Measurements from ENCODE around the gene ADH1C.
"Not testable (repeated sequence)": the region's sequence is repeated elsewhere in the genome, so short reads cannot be mapped to it uniquely, and the experiment has no call there.

Gene ADH1C

DNA sequence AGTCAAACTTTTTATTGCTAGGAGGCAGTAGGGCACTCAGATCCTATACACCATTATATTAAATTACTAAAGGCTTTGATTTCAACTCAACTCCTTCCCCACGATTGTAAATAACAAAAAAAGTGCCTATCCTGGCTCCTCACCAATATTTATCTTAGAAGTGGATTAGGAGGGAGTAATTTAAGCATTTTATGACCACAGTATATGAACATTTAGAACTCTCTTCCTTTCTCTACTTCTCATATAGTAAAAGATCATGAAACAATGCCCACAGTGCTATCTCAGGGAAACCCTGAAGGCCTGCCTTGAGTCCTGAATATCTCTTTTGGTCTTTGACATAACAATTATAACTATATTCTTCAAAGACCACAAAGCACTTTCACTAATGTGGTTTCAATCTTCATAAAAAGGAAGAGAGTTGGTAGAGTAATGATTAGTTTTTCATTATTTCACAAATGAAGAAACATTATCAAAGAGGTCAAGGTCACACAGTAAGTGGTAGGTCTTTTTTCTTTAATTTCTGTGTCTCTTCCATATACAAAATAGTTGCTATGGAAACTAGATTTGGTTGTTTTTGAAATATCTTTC lies 29.1 kb upstream of the ADH1C start:
- no peaks in the 10 kb centered on the region for H3K27me3 ChIP-seq
- H3K9me3 ChIP-seq: no peaks in the 10 kb centered on the region
- no peaks in the 10 kb centered on the region for H3K36me3 ChIP-seq
- DNase-seq: no peak
- peaks cover 0 to 44% (median 4%) of the 10 kb centered on the region in 4 donors for H3K4me1 ChIP-seq
- H3K27ac ChIP-seq: peak overlapping the region; percentile 81 to 85
- TF ChIP-seq, protein P1, sequence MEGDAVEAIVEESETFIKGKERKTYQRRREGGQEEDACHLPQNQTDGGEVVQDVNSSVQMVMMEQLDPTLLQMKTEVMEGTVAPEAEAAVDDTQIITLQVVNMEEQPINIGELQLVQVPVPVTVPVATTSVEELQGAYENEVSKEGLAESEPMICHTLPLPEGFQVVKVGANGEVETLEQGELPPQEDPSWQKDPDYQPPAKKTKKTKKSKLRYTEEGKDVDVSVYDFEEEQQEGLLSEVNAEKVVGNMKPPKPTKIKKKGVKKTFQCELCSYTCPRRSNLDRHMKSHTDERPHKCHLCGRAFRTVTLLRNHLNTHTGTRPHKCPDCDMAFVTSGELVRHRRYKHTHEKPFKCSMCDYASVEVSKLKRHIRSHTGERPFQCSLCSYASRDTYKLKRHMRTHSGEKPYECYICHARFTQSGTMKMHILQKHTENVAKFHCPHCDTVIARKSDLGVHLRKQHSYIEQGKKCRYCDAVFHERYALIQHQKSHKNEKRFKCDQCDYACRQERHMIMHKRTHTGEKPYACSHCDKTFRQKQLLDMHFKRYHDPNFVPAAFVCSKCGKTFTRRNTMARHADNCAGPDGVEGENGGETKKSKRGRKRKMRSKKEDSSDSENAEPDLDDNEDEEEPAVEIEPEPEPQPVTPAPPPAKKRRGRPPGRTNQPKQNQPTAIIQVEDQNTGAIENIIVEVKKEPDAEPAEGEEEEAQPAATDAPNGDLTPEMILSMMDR (IDR thresholded peaks at IDR 0.05): no peak
- H3K4me3 ChIP-seq: no peak overlapping the region
- intact Hi-C loops (cut with DNase I; ENCODE audit: low total_unique reads): loop anchor here (10.0 kb wide), 1 partner anchor 57 kb away; the partner anchor contains the start of gene ADH1B

GRCh38 chr4:99379571-99379970 lies 27.0 kb upstream of the ADH1C start:
- H3K27ac ChIP-seq: no peak overlapping the region
- peaks cover 0 to 40% (median 4%) of the 10 kb centered on the region in 4 donors for H3K4me1 ChIP-seq
- no peak overlapping the region for H3K4me3 ChIP-seq
- H3K9me3 ChIP-seq: no peaks in the 10 kb centered on the region
- no peaks in the 10 kb centered on the region for H3K36me3 ChIP-seq
- TF ChIP-seq, protein P1 (IDR thresholded peaks at IDR 0.05): no peak
- intact Hi-C loops (cut with DNase I; ENCODE audit: low total_unique reads): no loop called here
- no peak for DNase-seq
- no peaks in the 10 kb centered on the region for H3K27me3 ChIP-seq

DNA sequence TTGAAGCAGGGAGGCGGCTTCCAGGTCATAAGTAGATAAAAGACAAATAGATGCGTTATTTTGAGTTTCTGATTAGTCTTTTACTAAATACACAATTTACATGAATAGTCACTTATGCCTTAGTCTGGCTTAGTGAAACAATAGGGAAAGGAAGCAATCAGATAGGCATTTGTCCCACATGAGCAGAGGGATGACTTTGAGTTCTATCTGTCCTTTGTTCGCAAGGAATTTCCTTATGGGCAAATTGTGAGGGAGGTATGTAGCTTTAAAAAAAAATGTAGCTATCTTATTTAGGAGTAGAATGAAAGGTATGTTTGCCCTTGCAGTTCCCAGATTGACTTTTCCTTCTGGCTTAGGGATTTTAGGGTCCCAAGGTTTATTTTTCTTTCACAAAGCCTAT lies 26.3 kb upstream of the ADH1C start:
- intact Hi-C loops (cut with DNase I; ENCODE audit: low total_unique reads): no loop called here
- Histone ChIP-seq H3K27ac (no peak overlapping the region), H3K9me3 (no peaks in the 10 kb centered on the region), H3K4me1 (peaks cover 0 to 35% (median 4%) of the 10 kb centered on the region in 4 donors), H3K36me3 (no peaks in the 10 kb centered on the region), H3K4me3 (no peak overlapping the region), H3K27me3 (no peaks in the 10 kb centered on the region)
- no peak for DNase-seq
- TF ChIP-seq, protein P1 (IDR thresholded peaks at IDR 0.05): no peak

- H3K27ac ChIP-seq; H3K9me3 ChIP-seq; H3K27me3 ChIP-seq; DNase-seq; intact Hi-C loops (cut with DNase I; ENCODE audit: low total_unique reads); H3K4me3 ChIP-seq; H3K36me3 ChIP-seq: not testable (repeated sequence)
- H3K4me1 ChIP-seq: peaks cover 0 to 20% (median 0%) of the 10 kb centered on the region in 4 donors
Measured at GRCh38 chr4:99377341-99377740, 24.8 kb upstream of the ADH1C start.

GRCh38 chr4:99372464-99372863 lies 19.9 kb upstream of the ADH1C start:
- H3K4me3 ChIP-seq; intact Hi-C loops (cut with DNase I; ENCODE audit: low total_unique reads); H3K4me1 ChIP-seq; H3K36me3 ChIP-seq; H3K27me3 ChIP-seq; DNase-seq; H3K27ac ChIP-seq; H3K9me3 ChIP-seq: not testable (repeated sequence)

DNA sequence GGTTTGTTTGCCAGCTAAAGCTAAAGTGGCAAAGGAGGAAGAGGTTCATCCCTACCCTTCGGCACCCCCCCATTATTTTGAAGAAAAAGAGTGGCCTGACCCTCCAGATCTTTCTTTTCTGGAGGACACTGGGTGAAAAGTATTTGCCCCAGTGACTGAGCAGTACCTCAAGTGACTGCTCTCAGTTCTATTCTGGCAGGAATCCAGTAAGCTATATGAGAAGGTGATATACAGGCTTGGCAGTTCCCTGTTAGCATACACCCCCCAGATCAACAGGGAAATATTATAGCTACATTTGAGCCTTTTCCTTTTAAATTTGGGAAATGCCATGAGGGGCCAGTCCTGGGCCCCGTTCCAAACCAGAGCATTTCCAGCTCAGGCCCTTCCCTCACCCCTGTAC lies 15.3 kb upstream of the ADH1C start:
- H3K27me3 ChIP-seq; H3K36me3 ChIP-seq; H3K4me1 ChIP-seq; DNase-seq; H3K27ac ChIP-seq; intact Hi-C loops (cut with DNase I; ENCODE audit: low total_unique reads); H3K4me3 ChIP-seq; H3K9me3 ChIP-seq: not testable (repeated sequence)

- no peak for DNase-seq
- Histone ChIP-seq H3K27me3 (no peaks in the 10 kb centered on the region), H3K27ac (no peak overlapping the region), H3K4me3 (no peak overlapping the region), H3K36me3 (no peaks in the 10 kb centered on the region), H3K9me3 (peaks cover 0 to 8% (median 0%) of the 10 kb centered on the region in 3 donors), H3K4me1 (peaks cover 0 to 23% (median 8%) of the 10 kb centered on the region in 4 donors)
- intact Hi-C loops (cut with DNase I; ENCODE audit: low total_unique reads): no loop called here
- TF ChIP-seq, protein P1 (IDR thresholded peaks at IDR 0.05): no peak
Measured at GRCh38 chr4:99366491-99366890, 13.9 kb upstream of the ADH1C start.

All from tibial artery (tissue), 4 donors.